AG08395 (cell line): Measurements from ENCODE around the gene B3GALT6.
"Not testable (repeated sequence)": the region's sequence is repeated elsewhere in the genome, so short reads cannot be mapped to it uniquely, and the experiment has no call there.

ENCODE experiments used
- DNase-seq: peaks from one replicate; pipeline ENCODE4 v3.0.0; 2012; ENCODE audit warnings: mixed read lengths, low spot score

The B3GALT6 gene

DNA sequence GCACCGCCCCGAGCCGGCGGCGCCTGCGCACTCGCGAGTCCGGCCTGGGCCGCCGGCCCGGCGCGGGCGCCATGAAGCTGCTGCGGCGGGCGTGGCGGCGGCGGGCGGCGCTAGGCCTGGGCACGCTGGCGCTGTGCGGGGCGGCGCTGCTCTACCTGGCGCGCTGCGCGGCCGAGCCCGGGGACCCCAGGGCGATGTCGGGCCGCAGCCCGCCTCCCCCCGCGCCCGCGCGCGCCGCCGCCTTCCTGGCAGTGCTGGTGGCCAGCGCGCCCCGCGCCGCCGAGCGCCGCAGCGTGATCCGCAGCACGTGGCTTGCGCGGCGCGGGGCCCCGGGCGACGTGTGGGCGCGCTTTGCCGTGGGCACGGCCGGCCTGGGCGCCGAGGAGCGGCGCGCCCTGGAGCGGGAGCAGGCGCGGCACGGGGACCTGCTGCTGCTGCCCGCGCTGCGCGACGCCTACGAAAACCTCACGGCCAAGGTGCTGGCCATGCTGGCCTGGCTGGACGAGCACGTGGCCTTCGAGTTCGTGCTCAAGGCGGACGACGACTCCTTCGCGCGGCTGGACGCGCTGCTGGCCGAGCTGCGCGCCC, at the start of gene B3GALT6:
Gene B3GALT6 (plus strand): TSS at position 30 of the 588 bp plus-strand sequence. CDS start 42 bp downstream, at position 72.
- no peak for DNase-seq

DNA sequence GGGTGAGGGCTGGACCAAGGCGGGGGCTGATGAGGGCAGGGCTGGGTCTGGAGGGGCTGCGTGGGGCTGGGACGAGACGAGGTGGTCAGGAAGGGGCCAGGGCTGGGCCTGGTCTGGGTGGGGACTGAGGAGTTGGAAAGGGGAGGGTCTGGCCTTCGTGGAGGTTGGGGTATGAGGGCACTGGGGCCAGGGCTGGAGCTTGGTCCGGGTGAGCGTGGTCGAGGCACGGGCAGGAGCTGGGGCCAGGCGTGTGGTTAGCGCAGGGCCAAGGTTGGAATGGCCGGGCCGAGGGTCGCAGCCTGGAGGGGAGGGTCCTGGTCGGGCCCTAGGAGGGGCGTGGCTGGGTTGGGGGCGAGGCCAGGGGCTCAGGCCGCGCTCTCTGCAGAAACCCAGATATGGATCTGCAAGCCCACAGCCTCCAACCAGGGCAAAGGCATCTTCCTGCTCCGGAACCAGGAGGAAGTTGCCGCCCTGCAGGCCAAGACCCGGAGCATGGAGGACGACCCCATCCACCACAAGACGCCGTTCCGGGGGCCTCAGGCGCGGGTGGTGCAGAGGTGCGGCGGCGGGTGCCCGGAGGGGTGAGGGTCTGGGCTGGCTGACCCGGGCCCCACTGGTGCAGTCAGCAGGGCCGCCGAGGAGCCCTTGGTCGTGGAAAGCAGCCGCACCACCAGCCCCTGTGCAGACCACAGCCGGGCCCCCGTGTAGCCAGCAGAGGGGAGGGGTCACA, 49.4 kb upstream of the B3GALT6 start:
- DNase-seq: no peak

- DNase-seq: no peak
Observed at GRCh38 chr1:1183221-1183747, 48.8 kb upstream of the B3GALT6 start.

DNA sequence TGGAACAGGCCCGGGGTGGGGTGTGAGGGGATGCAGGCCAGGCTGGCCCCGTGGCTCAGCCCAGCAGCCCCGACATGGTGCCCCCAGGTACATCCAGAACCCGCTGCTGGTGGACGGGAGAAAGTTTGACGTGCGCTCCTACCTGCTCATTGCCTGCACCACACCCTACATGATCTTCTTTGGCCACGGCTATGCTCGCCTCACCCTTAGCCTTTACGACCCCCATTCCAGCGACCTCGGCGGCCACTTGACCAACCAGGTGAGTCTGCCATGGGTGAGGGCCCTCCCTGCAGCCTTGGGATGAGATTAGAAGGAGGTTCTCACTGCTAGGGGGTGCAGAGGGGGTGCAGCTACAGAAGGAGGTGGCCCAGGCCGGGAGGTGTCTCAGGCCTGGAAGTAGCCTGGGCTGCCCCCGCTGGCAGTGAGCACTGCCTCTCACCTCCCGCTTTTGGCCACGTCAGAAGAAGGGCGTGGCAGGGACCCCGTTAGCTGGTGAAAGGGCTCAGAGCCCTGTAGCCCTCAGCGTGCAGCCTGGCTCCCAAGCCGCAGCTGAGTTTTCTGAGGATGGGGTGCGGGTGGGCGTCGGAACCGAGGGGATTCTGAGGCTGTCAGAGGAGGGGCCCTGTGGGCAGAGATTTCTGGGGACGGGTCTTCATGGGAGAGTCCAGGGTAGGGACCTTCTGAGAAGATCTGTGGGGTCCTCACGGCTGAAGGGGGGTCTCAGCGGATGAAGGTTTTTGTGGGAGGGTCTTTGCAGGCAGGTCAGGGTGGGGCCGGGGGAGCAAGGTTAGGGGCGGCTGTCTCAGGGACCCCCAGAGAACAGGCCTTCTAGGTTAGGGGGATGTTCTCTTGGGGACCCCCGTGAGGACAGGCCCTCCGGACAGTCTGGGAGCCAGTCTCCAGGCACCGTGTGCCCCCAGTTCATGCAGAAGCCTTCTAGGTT, 47.9 kb upstream of the B3GALT6 start:
- DNase-seq: no peak

GRCh38 chr1:1185101-1185765, 46.8 kb upstream of the B3GALT6 start:
- DNase-seq: no peak

DNA sequence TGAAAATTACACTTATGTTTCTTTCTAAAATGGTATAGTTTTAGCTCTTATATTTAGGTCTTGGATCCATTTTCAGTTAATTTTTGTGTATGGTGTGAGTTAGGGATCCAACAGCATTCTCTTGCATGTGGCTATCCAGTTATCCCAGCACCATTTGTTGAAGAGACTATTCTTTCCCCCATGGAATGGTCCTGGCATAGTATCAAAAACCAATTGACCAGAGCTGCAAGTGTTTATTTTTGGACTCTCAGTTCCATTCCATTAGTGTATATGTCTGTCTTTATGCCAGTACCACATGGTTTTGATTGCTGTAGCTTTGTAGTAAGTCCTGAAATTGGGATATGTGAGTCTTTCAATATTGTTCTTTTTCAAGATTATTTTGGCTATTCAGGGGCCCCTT, 44.1 kb upstream of the B3GALT6 start:
- DNase-seq: no peak

GRCh38 chr1:1189111-1189510, 42.9 kb upstream of the B3GALT6 start:
- no peak for DNase-seq

DNA sequence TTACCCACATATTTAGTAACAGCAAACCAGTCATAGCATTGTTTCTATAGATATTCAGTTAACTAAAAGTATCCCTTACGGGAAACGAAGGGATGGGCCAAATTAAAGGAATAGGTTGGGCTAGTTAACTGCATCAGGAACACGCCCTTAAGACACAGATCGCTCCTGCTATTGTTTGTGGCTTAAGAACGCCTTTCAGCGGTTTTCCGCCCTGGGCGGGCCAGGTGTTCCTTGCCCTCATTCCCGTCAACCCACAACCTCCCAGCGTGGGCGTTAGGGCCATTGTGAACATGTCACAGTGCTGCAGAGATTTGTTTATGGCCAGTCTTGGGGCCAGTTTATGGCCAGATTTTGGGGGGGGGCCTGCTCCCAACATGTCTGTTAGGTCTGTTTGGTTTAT, 40.3 kb upstream of the B3GALT6 start:
- no peak for DNase-seq

DNA sequence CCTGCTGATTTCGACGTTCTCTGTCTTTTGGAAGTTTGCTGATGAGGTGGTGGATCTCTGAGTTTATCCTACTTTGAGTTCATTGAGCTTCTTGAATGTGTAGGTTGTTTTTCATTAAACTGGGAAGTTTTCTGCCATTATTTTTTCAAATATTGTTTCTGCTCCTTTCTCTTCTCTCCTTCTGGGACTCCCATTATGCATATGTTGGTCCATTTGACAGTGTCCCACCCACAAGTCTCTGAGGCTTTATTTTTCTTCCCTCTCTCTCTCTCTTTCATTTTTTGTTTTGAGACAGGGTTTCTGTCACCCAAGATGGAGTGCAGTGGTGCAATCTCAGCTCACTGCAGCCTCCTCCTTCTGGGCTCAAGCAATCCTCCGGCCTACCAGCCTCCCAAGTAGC, 37.3 kb upstream of the B3GALT6 start:
- no peak for DNase-seq

- DNase-seq: not testable (repeated sequence)
Observed at GRCh38 chr1:1195726-1196125, 36.3 kb upstream of the B3GALT6 start.

GRCh38 chr1:1196431-1197187, 35.4 kb upstream of the B3GALT6 start:
- DNase-seq: no peak

DNA sequence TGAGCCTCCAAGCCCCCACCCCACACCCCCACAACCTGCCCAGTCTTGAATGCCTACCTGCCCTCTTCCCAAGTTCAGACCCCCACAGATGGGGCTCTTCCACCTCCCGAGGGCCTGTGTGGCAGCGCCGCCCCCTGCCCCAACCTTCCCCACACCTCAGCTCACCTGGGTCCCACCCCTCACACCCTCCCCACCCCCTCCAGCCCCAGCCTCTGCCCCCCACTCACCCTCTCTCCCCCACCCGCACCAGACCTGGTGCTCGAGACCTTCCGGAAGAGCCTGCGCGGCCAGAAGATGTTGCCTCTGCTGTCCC, 34.9 kb upstream of the B3GALT6 start:
- DNase-seq: no peak

GRCh38 chr1:1197551-1198422, 34.2 kb upstream of the B3GALT6 start:
- no peak for DNase-seq

GRCh38 chr1:1198423-1199140, 33.5 kb upstream of the B3GALT6 start:
- no peak for DNase-seq

- DNase-seq: no peak
Observed at GRCh38 chr1:1199141-1199960, 32.7 kb upstream of the B3GALT6 start.

GRCh38 chr1:1199961-1200875, 31.8 kb upstream of the B3GALT6 start:
- no peak for DNase-seq
